ENCODE measurements around the gene DBR1.
A peak's percentile ranks its signal among the peaks of the same experiment; 100 is the strongest.
"Not testable (repeated sequence)": the region's sequence is repeated elsewhere in the genome, so short reads cannot be mapped to it uniquely, and the experiment has no call there.

Gene DBR1

GRCh38 chr3:138187296-138188012 lies 12.7 kb upstream of the DBR1 start, which contains the start of gene ARMC8:
TSS of gene ARMC8 (plus strand) at chr3:138187301. CDS start at chr3:138187555, 254 bp downstream.
- no peak for FAIRE-seq

GRCh38 chr3:138186803-138187295 lies 12.1 kb upstream of the DBR1 start:
- FAIRE-seq (no peak), DNase-seq (ENCODE audit: low spot score) (peak; percentile 94)

More at GRCh38 chr3:138187296-138188012, 12.7 kb upstream of the DBR1 start, which contains the start of gene ARMC8:
- peak; percentile 46 for DNase-seq (ENCODE audit: low spot score)

GRCh38 chr3:138186221-138186620 lies 11.5 kb upstream of the DBR1 start:
- no peak for DNase-seq (ENCODE audit: low spot score)
- no peak for FAIRE-seq

GRCh38 chr3:138184994-138185393 lies 10.3 kb upstream of the DBR1 start:
- no peak for FAIRE-seq
- DNase-seq (ENCODE audit: low spot score) = no peak

GRCh38 chr3:138180375-138181029 lies 5.8 kb upstream of the DBR1 start:
- FAIRE-seq = no peak
- DNase-seq (ENCODE audit: low spot score) = no peak

- FAIRE-seq = no peak
- DNase-seq (ENCODE audit: low spot score) = no peak
Observed at GRCh38 chr3:138173769-138174420, 826 bp downstream of the DBR1 start.

- DNase-seq (ENCODE audit: low spot score) = no peak
- no peak for FAIRE-seq
Observed at GRCh38 chr3:138172625-138173024, 2.1 kb downstream of the DBR1 start.

- DNase-seq (ENCODE audit: low spot score) = no peak
- FAIRE-seq = no peak
Observed at GRCh38 chr3:138165061-138165460, 9.7 kb downstream of the DBR1 start.

GRCh38 chr3:138157743-138158142 lies 17.0 kb downstream of the DBR1 start:
- DNase-seq (ENCODE audit: low spot score) (no peak), FAIRE-seq (no peak)

- FAIRE-seq = no peak
- DNase-seq (ENCODE audit: low spot score) = no peak
Observed at GRCh38 chr3:138154534-138154933, 20.2 kb downstream of the DBR1 start.

GRCh38 chr3:138148503-138148902 lies 26.2 kb downstream of the DBR1 start:
- DNase-seq (ENCODE audit: low spot score) (no peak), FAIRE-seq (no peak)

- FAIRE-seq; DNase-seq (ENCODE audit: low spot score): not testable (repeated sequence)
Observed at GRCh38 chr3:138142181-138142580, 32.5 kb downstream of the DBR1 start.

- DNase-seq (ENCODE audit: low spot score) (no peak), FAIRE-seq (no peak)
Observed at GRCh38 chr3:138140940-138141339, 33.8 kb downstream of the DBR1 start.

- FAIRE-seq (no peak), DNase-seq (ENCODE audit: low spot score) (no peak)
Observed at GRCh38 chr3:138139691-138140090, 35.0 kb downstream of the DBR1 start.

- DNase-seq (ENCODE audit: low spot score) (no peak), FAIRE-seq (no peak)
Observed at GRCh38 chr3:138137861-138138260, 36.9 kb downstream of the DBR1 start.

- FAIRE-seq (no peak), DNase-seq (ENCODE audit: low spot score) (no peak)
Observed at GRCh38 chr3:138136201-138136600, 38.5 kb downstream of the DBR1 start.

- FAIRE-seq (no peak), DNase-seq (ENCODE audit: low spot score) (no peak)
Observed at GRCh38 chr3:138135833-138136194, 38.9 kb downstream of the DBR1 start.

- FAIRE-seq (no peak), DNase-seq (ENCODE audit: low spot score) (no peak)
Observed at GRCh38 chr3:138135146-138135832, 39.4 kb downstream of the DBR1 start.

GRCh38 chr3:138132239-138132638 lies 42.5 kb downstream of the DBR1 start, which contains the start of gene A4GNT:
TSS of gene A4GNT (minus strand) at chr3:138132390. CDS start at chr3:138131256, 1,134 bp downstream.
- FAIRE-seq (no peak), DNase-seq (ENCODE audit: low spot score) (no peak)

- DNase-seq (ENCODE audit: low spot score) (no peak), FAIRE-seq (no peak)
Observed at GRCh38 chr3:138127636-138128365, 46.9 kb downstream of the DBR1 start.

All from urothelium cell line (cell line).